Mesothelial cell of epicardium (in vitro differentiated cells): ENCODE data around the gene PI3. TPM values are rescaled to one million over a fixed set of nuclear protein-coding genes. Genes with fewer than 3 reads are reported as not detected.

Experiments used
- DNase-seq, 2 experiments: peaks; one replicate each; pipeline ENCODE4 v3.0.0; 2021; ENCODE audit warnings: low spot score in 2 of 2; ENCODE audit not compliant: unreplicated experiment in 2 of 2
- H3K27ac Mint-ChIP-seq: 2 replicates; pipeline ENCODE4 v1.8.0; 2021; ENCODE audit warnings: mixed read lengths
- H3K27me3 Mint-ChIP-seq: 2 replicates; pipeline ENCODE4 v1.8.0; 2021; ENCODE audit warnings: low read depth, mixed read lengths
- H3K36me3 Mint-ChIP-seq: 2 replicates; pipeline ENCODE4 v1.8.0; 2021; ENCODE audit warnings: mixed read lengths
- H3K4me1 Mint-ChIP-seq: 2 replicates; pipeline ENCODE4 v1.8.0; 2021; ENCODE audit warnings: mixed read lengths
- H3K4me3 Mint-ChIP-seq: 2 replicates; pipeline ENCODE4 v1.8.0; 2021; ENCODE audit warnings: mild to moderate bottlenecking, moderate library complexity, mixed read lengths
- H3K9me3 Mint-ChIP-seq: 2 replicates; pipeline ENCODE4 v1.8.0; 2021; ENCODE audit warnings: mixed read lengths
- total RNA-seq: library from RNA; stranded (reverse); gene quantifications from 3 replicates; pipeline ENCODE4 v1.2.1, GENCODE V29; 2021
- TF ChIP-seq, protein P1 (sequence below): fragments of 200-600 bp; sonication (generic); IDR thresholded peaks from one replicate; pipeline ENCODE4 v1.5.0; 2021; ENCODE audit warnings: antibody characterized with exemption; ENCODE audit not compliant: unreplicated experiment

The PI3 gene
- total RNA-seq, 1 donor from 2014 or later: not detected

DNA sequence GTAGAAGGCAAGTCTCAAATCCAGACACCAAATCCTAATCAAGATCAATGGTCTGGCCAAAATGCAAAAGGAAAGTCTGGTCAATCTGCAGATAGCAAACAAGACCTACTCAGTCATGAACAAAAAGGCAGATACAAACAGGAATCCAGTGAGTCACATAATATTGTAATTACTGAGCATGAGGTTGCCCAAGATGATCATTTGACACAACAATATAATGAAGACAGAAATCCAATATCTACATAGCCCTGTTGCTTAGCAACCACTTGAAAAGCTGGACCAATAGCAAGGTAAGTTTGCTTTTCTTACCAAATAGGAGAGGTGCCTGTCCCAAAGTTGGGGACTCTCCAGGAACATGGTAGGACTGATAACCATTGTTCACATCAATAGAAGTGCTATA, 48.4 kb downstream of the PI3 start:
- TF ChIP-seq, protein P1, sequence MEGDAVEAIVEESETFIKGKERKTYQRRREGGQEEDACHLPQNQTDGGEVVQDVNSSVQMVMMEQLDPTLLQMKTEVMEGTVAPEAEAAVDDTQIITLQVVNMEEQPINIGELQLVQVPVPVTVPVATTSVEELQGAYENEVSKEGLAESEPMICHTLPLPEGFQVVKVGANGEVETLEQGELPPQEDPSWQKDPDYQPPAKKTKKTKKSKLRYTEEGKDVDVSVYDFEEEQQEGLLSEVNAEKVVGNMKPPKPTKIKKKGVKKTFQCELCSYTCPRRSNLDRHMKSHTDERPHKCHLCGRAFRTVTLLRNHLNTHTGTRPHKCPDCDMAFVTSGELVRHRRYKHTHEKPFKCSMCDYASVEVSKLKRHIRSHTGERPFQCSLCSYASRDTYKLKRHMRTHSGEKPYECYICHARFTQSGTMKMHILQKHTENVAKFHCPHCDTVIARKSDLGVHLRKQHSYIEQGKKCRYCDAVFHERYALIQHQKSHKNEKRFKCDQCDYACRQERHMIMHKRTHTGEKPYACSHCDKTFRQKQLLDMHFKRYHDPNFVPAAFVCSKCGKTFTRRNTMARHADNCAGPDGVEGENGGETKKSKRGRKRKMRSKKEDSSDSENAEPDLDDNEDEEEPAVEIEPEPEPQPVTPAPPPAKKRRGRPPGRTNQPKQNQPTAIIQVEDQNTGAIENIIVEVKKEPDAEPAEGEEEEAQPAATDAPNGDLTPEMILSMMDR: no peak
- no peak overlapping the region for H3K27ac Mint-ChIP-seq
- H3K4me1 Mint-ChIP-seq: no peaks in the 10 kb centered on the region
- no peaks in the 10 kb centered on the region for H3K9me3 Mint-ChIP-seq
- H3K4me3 Mint-ChIP-seq: no peak overlapping the region
- no peaks in the 10 kb centered on the region for H3K36me3 Mint-ChIP-seq
- DNase-seq: no peak
- peaks cover 63% of the 10 kb centered on the region for H3K27me3 Mint-ChIP-seq

Other genes starting within 250 kb of the PI3 start
- 43.7 to 47.3 TPM (median 45.6 TPM) in 3 replicates for gene TOMM34, start 214.5 kb upstream of the PI3 start, total RNA-seq
- gene STK4, start 208.4 kb upstream of the PI3 start, total RNA-seq: 29.9 to 31.7 TPM (median 31.3 TPM) in 3 replicates
- 0.09 TPM in 1 of 3 replicates, not detected in the others for gene KCNS1, start 73.8 kb upstream of the PI3 start, total RNA-seq
- not detected in 3 replicates for gene WFDC5, start 59.7 kb upstream of the PI3 start, total RNA-seq
- not detected in 3 replicates for gene WFDC12, start 50.4 kb upstream of the PI3 start, total RNA-seq
- not detected in 3 replicates for gene SEMG1, start 32.1 kb downstream of the PI3 start, total RNA-seq
- not detected in 3 replicates for gene SEMG2, start 46.5 kb downstream of the PI3 start, total RNA-seq
- gene SLPI, start 79.7 kb downstream of the PI3 start, total RNA-seq: not detected in 3 replicates
- gene RBPJL, start 131.9 kb downstream of the PI3 start, total RNA-seq: not detected in 3 replicates
- 0.11 TPM in 1 of 3 replicates, not detected in the others for gene MATN4, start 133.4 kb downstream of the PI3 start, total RNA-seq
- 44.3 to 46.7 TPM (median 46.7 TPM) in 3 replicates for gene SDC4, start 173.5 kb downstream of the PI3 start, total RNA-seq
- 25.6 to 27.2 TPM (median 26.7 TPM) in 3 replicates for gene SYS1, start 188.3 kb downstream of the PI3 start, total RNA-seq
- gene TP53TG5, start 203.4 kb downstream of the PI3 start, total RNA-seq: 0.47 to 0.69 TPM in 2 of 3 replicates, not detected in the other
- gene DBNDD2, start 233.4 kb downstream of the PI3 start, total RNA-seq: 10.5 to 11.4 TPM (median 11.0 TPM) in 3 replicates
- gene PIGT, start 241.2 kb downstream of the PI3 start, total RNA-seq: 63.0 to 71.5 TPM (median 70.8 TPM) in 3 replicates